ENCODE data around the gene ZNF532.

DNA sequence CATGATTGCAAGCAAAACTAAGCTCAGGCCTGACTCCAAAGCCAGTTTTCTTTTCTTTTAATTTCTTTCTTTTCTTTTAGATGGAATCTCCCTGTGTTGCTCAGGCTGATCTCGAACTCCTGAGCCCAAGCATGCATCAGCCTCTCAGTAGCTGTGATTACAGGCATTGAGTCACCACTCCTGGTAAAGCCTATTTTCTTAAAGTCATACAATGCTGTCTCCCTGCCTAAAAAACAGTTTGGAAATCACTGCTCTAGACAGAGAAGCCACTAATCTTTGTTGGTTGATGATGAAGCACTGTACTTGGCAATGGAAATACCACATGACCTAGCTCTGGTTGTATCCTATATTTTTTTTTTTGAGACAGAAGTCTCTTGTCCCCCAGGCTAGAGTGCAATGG, 33.1 kb upstream of the ZNF532 start:
- TF ChIP-seq, protein P1, sequence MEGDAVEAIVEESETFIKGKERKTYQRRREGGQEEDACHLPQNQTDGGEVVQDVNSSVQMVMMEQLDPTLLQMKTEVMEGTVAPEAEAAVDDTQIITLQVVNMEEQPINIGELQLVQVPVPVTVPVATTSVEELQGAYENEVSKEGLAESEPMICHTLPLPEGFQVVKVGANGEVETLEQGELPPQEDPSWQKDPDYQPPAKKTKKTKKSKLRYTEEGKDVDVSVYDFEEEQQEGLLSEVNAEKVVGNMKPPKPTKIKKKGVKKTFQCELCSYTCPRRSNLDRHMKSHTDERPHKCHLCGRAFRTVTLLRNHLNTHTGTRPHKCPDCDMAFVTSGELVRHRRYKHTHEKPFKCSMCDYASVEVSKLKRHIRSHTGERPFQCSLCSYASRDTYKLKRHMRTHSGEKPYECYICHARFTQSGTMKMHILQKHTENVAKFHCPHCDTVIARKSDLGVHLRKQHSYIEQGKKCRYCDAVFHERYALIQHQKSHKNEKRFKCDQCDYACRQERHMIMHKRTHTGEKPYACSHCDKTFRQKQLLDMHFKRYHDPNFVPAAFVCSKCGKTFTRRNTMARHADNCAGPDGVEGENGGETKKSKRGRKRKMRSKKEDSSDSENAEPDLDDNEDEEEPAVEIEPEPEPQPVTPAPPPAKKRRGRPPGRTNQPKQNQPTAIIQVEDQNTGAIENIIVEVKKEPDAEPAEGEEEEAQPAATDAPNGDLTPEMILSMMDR (IDR thresholded peaks at IDR 0.05), result no peak
- no peak for TF ChIP-seq ZFX (IDR thresholded peaks at IDR 0.05; ENCODE audit: borderline replicate concordance)
